Hepatocyte (in vitro differentiated cells): ENCODE measurements around the gene AGBL4.

Experiments
- EZH2 ChIP-seq: fragments of 200-600 bp; sonication (generic); IDR thresholded peaks from 2 replicates; pipeline ENCODE4 v1.6.1; 2016; ENCODE audit warnings: antibody characterized with exemption, mild to moderate bottlenecking, borderline replicate concordance
- TF ChIP-seq, protein P1 (sequence below): fragments of 200-600 bp; sonication (generic); IDR thresholded peaks from 2 replicates; pipeline ENCODE4 v1.5.1; 2016; ENCODE audit warnings: antibody characterized with exemption, mild to moderate bottlenecking; ENCODE audit not compliant: poor library complexity

DNA sequence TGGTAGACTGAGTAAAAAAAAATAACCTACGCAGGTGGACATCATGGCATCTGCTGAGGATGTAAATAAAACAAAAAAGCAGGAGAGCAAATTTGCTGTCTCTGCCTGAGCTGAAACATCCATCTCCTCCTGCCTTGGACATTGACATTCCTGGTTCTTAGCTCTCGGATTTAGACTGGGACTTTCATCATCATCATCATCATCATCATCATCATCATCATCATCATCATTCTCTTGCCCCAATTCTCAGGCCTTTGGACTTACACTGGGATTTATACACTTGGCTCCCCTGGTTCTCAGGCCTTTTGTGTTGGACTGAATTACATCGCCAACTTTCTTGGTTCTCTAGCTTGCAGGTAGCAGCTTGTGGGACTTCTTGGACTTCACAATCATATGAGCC is 938.7 kb downstream of the AGBL4 start:
- TF ChIP-seq, protein P1, sequence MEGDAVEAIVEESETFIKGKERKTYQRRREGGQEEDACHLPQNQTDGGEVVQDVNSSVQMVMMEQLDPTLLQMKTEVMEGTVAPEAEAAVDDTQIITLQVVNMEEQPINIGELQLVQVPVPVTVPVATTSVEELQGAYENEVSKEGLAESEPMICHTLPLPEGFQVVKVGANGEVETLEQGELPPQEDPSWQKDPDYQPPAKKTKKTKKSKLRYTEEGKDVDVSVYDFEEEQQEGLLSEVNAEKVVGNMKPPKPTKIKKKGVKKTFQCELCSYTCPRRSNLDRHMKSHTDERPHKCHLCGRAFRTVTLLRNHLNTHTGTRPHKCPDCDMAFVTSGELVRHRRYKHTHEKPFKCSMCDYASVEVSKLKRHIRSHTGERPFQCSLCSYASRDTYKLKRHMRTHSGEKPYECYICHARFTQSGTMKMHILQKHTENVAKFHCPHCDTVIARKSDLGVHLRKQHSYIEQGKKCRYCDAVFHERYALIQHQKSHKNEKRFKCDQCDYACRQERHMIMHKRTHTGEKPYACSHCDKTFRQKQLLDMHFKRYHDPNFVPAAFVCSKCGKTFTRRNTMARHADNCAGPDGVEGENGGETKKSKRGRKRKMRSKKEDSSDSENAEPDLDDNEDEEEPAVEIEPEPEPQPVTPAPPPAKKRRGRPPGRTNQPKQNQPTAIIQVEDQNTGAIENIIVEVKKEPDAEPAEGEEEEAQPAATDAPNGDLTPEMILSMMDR: no peak
- no peak for TF ChIP-seq EZH2
